Lower leg skin (tissue), 4 donors: ENCODE results near the gene SCAP. TPM values are rescaled to one million over a fixed set of nuclear protein-coding genes. Genes with fewer than 3 reads are reported as not detected.

Source experiments
- DNase-seq, 2 donors: peaks; one replicate each; pipeline ENCODE4 v3.0.0-alpha.2; 2019; ENCODE audit warnings: low spot score in 2 of 2
- H3K4me3 ChIP-seq: fragments of 200-600 bp; sonication (generic); 2 replicates; pipeline ENCODE4 v1.5.1; 2017; ENCODE audit warnings: mild to moderate bottlenecking, low read depth; ENCODE audit not compliant: poor library complexity, severe bottlenecking
- CTCF ChIP-seq, 3 donors: fragments of 450-650 bp; IDR thresholded peaks; one replicate each; pipeline ENCODE4 v1.5.1; 2016; ENCODE audit warnings: antibody characterized with exemption in 3 of 3, mild to moderate bottlenecking in 3 of 3, moderate library complexity in 2 of 3
- POLR2A ChIP-seq, 2 donors: fragments of 450-650 bp; IDR thresholded peaks; one replicate each; pipeline ENCODE4 v1.6.1; 2016 to 2017; ENCODE audit warnings: antibody characterized with exemption in 2 of 2, mild to moderate bottlenecking in 1 of 2, moderate library complexity in 1 of 2
- WGBS, 2 donors: methylation state at CpG; one replicate each; pipeline ENCODE4 v1.1.5; 2018; 5-methylcytosine and 5-hydroxymethylcytosine counted together
- intact Hi-C: fragments of 100-400 bp; cut with DNase I; formaldehyde crosslinking; loops from one replicate; pipeline ENCODE4 v1.15.0; 2023; ENCODE audit warnings: low total_unique reads
- total RNA-seq, 4 donors: library from RNA; depleted of rRNA; stranded (reverse); fragments of >200 nt; gene quantifications; one replicate each; pipeline ENCODE4 v1.1.0, GENCODE V29; 2016

The SCAP gene
- total RNA-seq, 4 donors from 2014 or later, result 100 to 188 (median 123) TPM

- TF ChIP-seq POLR2A (IDR thresholded peaks at IDR 0.05) (no peak), CTCF (IDR thresholded peaks at IDR 0.05) (no peak)
- 85 to 95% methylated on average over 7 of the region's 7 CpGs for WGBS, 2 donors
- H3K4me3 ChIP-seq, result no peak overlapping the region
- intact Hi-C loops, result no loop called here
- no peak for DNase-seq
These were observed 108.1 kb downstream of the SCAP start for GRCh38 chr3:47367631-47368030.

- no peak for DNase-seq
- WGBS, 2 donors, result 96 to 100% methylated on average over 2 of the region's 2 CpGs
- H3K4me3 ChIP-seq, result no peak overlapping the region
- TF ChIP-seq POLR2A (IDR thresholded peaks at IDR 0.05) (no peak), CTCF (IDR thresholded peaks at IDR 0.05) (no peak)
- intact Hi-C loops, result no loop called here
These were observed 108.9 kb downstream of the SCAP start for GRCh38 chr3:47366833-47367232.

GRCh38 chr3:47365213-47366153 is 110.3 kb downstream of the SCAP start:
- TF ChIP-seq CTCF (IDR thresholded peaks at IDR 0.05) (no peak), POLR2A (IDR thresholded peaks at IDR 0.05) (no peak)
- H3K4me3 ChIP-seq, result no peak overlapping the region
- DNase-seq, result no peak
- WGBS, 2 donors, result 32 to 37% methylated on average over 11 of the region's 11 CpGs
- intact Hi-C loops, result no loop called here

Other genes starting within 250 kb of the SCAP start
- 10 to 100 TPM in 3 of 4 donors, 1 to 10 TPM in 1; 6.1 to 14.7 (median 12.0) TPM for gene KIF9, start 193.1 kb downstream of the SCAP start, total RNA-seq
- 10 to 100 TPM; 32.7 to 51.0 (median 44.5) TPM for gene KLHL18, start 193.0 kb downstream of the SCAP start, total RNA-seq
- 10 to 100 TPM; 34.3 to 49.6 (median 37.8) TPM for gene PTPN23, start 94.9 kb downstream of the SCAP start, total RNA-seq
- 10 to 100 TPM; 17.8 to 24.0 (median 19.4) TPM for gene ELP6, start 37.8 kb upstream of the SCAP start, total RNA-seq
- 1 to 10 TPM in 1 of 4 donors, under 1 TPM in 3; 0.30 to 3.2 (median 0.96) TPM for gene CSPG5, start 102.9 kb upstream of the SCAP start, total RNA-seq